SH-SY5Y (cell line): ENCODE results near the gene SLC13A5.

Source experiments
- GATA2 ChIP-seq: IDR thresholded peaks from 2 replicates; pipeline ENCODE4 v1.6.1; 2011; ENCODE audit warnings: mild to moderate bottlenecking, low read depth, low read length
- GATA3 ChIP-seq: IDR thresholded peaks from 2 replicates; pipeline ENCODE4 v1.6.1; 2011; ENCODE audit warnings: low read depth, mild to moderate bottlenecking, low read length, moderate library complexity

- no peak for TF ChIP-seq GATA2
- no peak for TF ChIP-seq GATA3
Observed at GRCh38 chr17:6702567-6703215, 10.5 kb downstream of the SLC13A5 start.
